SK-N-SH (cell line): ENCODE results near the gene TMEM143. TPM values are rescaled to one million over a fixed set of nuclear protein-coding genes. Genes with fewer than 3 reads are reported as not detected.

Source experiments
- CTCF ChIA-PET: fragments of 300-600, 350-600 bp; formaldehyde crosslinking; extraction: SDS; loops from one replicate; lab custom pipeline; 2021; lab: Yijun Ruan, JAX
- POLR2A ChIA-PET: fragments of 350-600 bp; sonication (Branson Sonifier 250); formaldehyde crosslinking; extraction: SDS; loops from one replicate; lab custom pipeline; 2020; ENCODE audit warnings: antibody characterized with exemption, inconsistent platforms; lab: Yijun Ruan, JAX
- DNase-seq: peaks from one replicate; pipeline ENCODE4 v3.0.0; 2012
- H2AFZ ChIP-seq: fragments of 200-600 bp; sonication (generic); 2 replicates; pipeline ENCODE4 v1.8.1; 2016; ENCODE audit warnings: antibody characterized with exemption, mild to moderate bottlenecking, low read depth
- H3F3A ChIP-seq: fragments of 200-600 bp; sonication (generic); replicated peaks from 2 replicates; pipeline ENCODE3; 2016; ENCODE audit warnings: antibody characterized with exemption, mild to moderate bottlenecking; ENCODE audit not compliant: insufficient read depth
- H3K27ac ChIP-seq, 2 experiments: fragments of 200-500 bp in 1 of 2; fragments of 200-600 bp in 1 of 2; sonication (Bioruptor generic) in 1 of 2; sonication (generic), shearing (Covaris generic) in 1 of 2; 2 replicates each; pipeline versions ENCODE4 v1.5.1 to v1.6.1; 2014 to 2016; ENCODE audit warnings: low read depth in 2 of 2, inconsistent platforms in 1 of 2, low read length in 1 of 2, mild to moderate bottlenecking in 1 of 2, mixed read lengths in 1 of 2
- H3K27me3 ChIP-seq: fragments of 200-600 bp; sonication (generic), shearing (Covaris generic); 2 replicates; pipeline ENCODE4 v1.6.1; 2016; ENCODE audit warnings: mixed run types; ENCODE audit not compliant: insufficient read depth
- H3K36me3 ChIP-seq, 2 experiments: fragments of 200-500 bp in 1 of 2; fragments of 200-600 bp in 1 of 2; sonication (Bioruptor generic) in 1 of 2; sonication (generic) in 1 of 2; replicated peaks in 1 of 2; 2 replicates each; pipeline versions ENCODE3 to v1.5.1; 2014 to 2016; ENCODE audit warnings: low read length in 1 of 2, mild to moderate bottlenecking in 1 of 2; ENCODE audit not compliant: insufficient read depth in 2 of 2, control insufficient read depth in 1 of 2
- H3K4me1 ChIP-seq, 2 experiments: fragments of 200-500 bp in 1 of 2; fragments of 200-600 bp in 1 of 2; sonication (Bioruptor generic) in 1 of 2; sonication (generic), shearing (Covaris generic) in 1 of 2; 2 replicates each; pipeline versions ENCODE4 v1.5.1 to v1.6.1; 2014 to 2016; ENCODE audit warnings: low read depth in 1 of 2, low read length in 1 of 2, mixed run types in 1 of 2; ENCODE audit not compliant: insufficient read depth in 2 of 2, control insufficient read depth in 1 of 2
- H3K4me2 ChIP-seq: fragments of 200-600 bp; sonication (generic), shearing (Covaris generic); 2 replicates; pipeline ENCODE4 v1.6.1; 2017; ENCODE audit warnings: mixed run types
- H3K4me3 ChIP-seq, 2 experiments: fragments of 200-500 bp in 1 of 2; fragments of 200-600 bp in 1 of 2; sonication (Bioruptor generic) in 1 of 2; sonication (generic), shearing (Covaris generic) in 1 of 2; 2 replicates each; pipeline versions ENCODE4 v1.5.1 to v1.8.1; 2014 to 2016; ENCODE audit warnings: low read depth in 2 of 2, inconsistent platforms in 1 of 2, low read length in 1 of 2, mild to moderate bottlenecking in 1 of 2, mixed read lengths in 1 of 2, moderate library complexity in 1 of 2
- H3K79me2 ChIP-seq: fragments of 200-600 bp; sonication (generic); 2 replicates; pipeline ENCODE4 v1.8.1; 2017; ENCODE audit warnings: mild to moderate bottlenecking; ENCODE audit not compliant: insufficient read depth
- H3K9ac ChIP-seq: fragments of 200-600 bp; sonication (generic); 2 replicates; pipeline ENCODE4 v1.6.1; 2017; ENCODE audit warnings: mixed run types
- H3K9me2 ChIP-seq: fragments of 200-600 bp; sonication (generic); 2 replicates; pipeline ENCODE4 v1.6.1; 2017; ENCODE audit warnings: mixed run types
- H3K9me3 ChIP-seq: fragments of 200-600 bp; sonication (generic); 2 replicates; pipeline ENCODE4 v1.6.1; 2017; ENCODE audit warnings: mixed run types, mild to moderate bottlenecking, moderate library complexity
- H4K20me1 ChIP-seq: fragments of 200-600 bp; sonication (generic); 2 replicates; pipeline ENCODE4 v1.6.1; 2017; ENCODE audit warnings: mild to moderate bottlenecking, mixed run types; ENCODE audit not compliant: insufficient read depth
- CHD2 ChIP-seq: fragments of 150-350 bp; IDR thresholded peaks from 2 replicates; pipeline ENCODE4 v1.6.1; 2018; ENCODE audit warnings: low read length; ENCODE audit not compliant: partially characterized antibody
- EP300 ChIP-seq, 2 experiments: IDR thresholded peaks; 2 replicates each; pipeline versions ENCODE4 v1.4.0 to v1.6.1; 2012; ENCODE audit warnings: borderline replicate concordance in 1 of 2, low read depth in 1 of 2, low read length in 1 of 2
- EZH2phosphoT487 ChIP-seq: fragments of 200-600 bp; sonication (generic); IDR thresholded peaks from 2 replicates; pipeline ENCODE4 v1.6.1; 2017; ENCODE audit warnings: low read depth, mixed run types, mild to moderate bottlenecking, antibody characterized with exemption, moderate library complexity, borderline replicate concordance
- FOSL2 ChIP-seq: IDR thresholded peaks from 2 replicates; pipeline ENCODE4 v1.4.0; 2012; ENCODE audit warnings: low read depth, mild to moderate bottlenecking, moderate library complexity, borderline replicate concordance
- GABPA ChIP-seq: IDR thresholded peaks from 2 replicates; pipeline ENCODE4 v1.4.0; 2012; ENCODE audit warnings: low read depth, mild to moderate bottlenecking
- GATA2 ChIP-seq: sonication (generic); formaldehyde crosslinking; IDR thresholded peaks from 2 replicates; pipeline ENCODE4 v1.5.0; 2020; ENCODE audit warnings: mild to moderate bottlenecking, missing genetic modification reagents
- JUND ChIP-seq: IDR thresholded peaks from 2 replicates; pipeline ENCODE4 v1.4.0; 2012
- MEF2A ChIP-seq: IDR thresholded peaks from 2 replicates; pipeline ENCODE4 v1.4.0; 2012; ENCODE audit warnings: low read depth, borderline replicate concordance
- MXI1 ChIP-seq: IDR thresholded peaks from 2 replicates; pipeline ENCODE4 v1.6.1; 2012; ENCODE audit warnings: mild to moderate bottlenecking, low read depth, low read length, improper control_type of control experiment
- RAD21 ChIP-seq: IDR thresholded peaks from 2 replicates; pipeline ENCODE4 v1.6.1; 2012; ENCODE audit warnings: mild to moderate bottlenecking, low read length
- RCOR1 ChIP-seq: fragments of 150-350 bp; IDR thresholded peaks from 2 replicates; pipeline ENCODE4 v1.6.1; 2017; ENCODE audit warnings: antibody characterized with exemption, low read length
- SIN3A ChIP-seq: IDR thresholded peaks from 2 replicates; pipeline ENCODE4 v1.6.1; 2012; ENCODE audit warnings: low read depth, mild to moderate bottlenecking, low read length, moderate library complexity, borderline replicate concordance
- SMC3 ChIP-seq: IDR thresholded peaks from 2 replicates; pipeline ENCODE4 v1.6.1; 2012; ENCODE audit warnings: low read depth, low read length, improper control_type of control experiment
- TCF12 ChIP-seq: IDR thresholded peaks from 2 replicates; pipeline ENCODE4 v1.4.0; 2012
- WGBS: methylation state at CpG from one replicate; pipeline ENCODE4 v1.1.6; 2017; ENCODE audit warnings: low lambda C conversion rate; 5-methylcytosine and 5-hydroxymethylcytosine counted together
- polyA plus RNA-seq, 3 experiments: library from polyadenylated mRNA; depleted of rRNA; stranded (reverse); fragments of >200 nt; gene quantifications; 2 replicates each; pipeline ENCODE4 v1.2.3, GENCODE V29; 2012
- TF ChIP-seq, protein P1 (sequence below): IDR thresholded peaks from 2 replicates; pipeline ENCODE4 v1.4.0; 2012; ENCODE audit warnings: low read depth, borderline replicate concordance
- TF ChIP-seq, protein P2 (sequence below): fragments of 200-600 bp; sonication (generic); IDR thresholded peaks from 2 replicates; pipeline ENCODE4 v1.6.1; 2017; ENCODE audit warnings: antibody characterized with exemption, mild to moderate bottlenecking, moderate library complexity
- TF ChIP-seq, protein P3 (sequence below): fragments of 150-350 bp; IDR thresholded peaks from 2 replicates; pipeline ENCODE4 v1.6.1; 2017; ENCODE audit warnings: antibody characterized with exemption, low read length, low read depth, borderline replicate concordance
- TF ChIP-seq, protein P4 (sequence below): IDR thresholded peaks from 2 replicates; pipeline ENCODE4 v1.6.1; 2012; ENCODE audit warnings: mild to moderate bottlenecking, low read depth, low read length, moderate library complexity
- TF ChIP-seq, protein P5 (sequence below): IDR thresholded peaks from 2 replicates; pipeline ENCODE4 v1.4.0; 2012; ENCODE audit warnings: low read depth, borderline replicate concordance
- TF ChIP-seq, protein P6 (sequence below): fragments of 150-350 bp; IDR thresholded peaks from 2 replicates; pipeline ENCODE4 v1.6.1; 2016; ENCODE audit warnings: mild to moderate bottlenecking, low read depth, low read length

The TMEM143 gene
- polyA plus RNA-seq, 1 of the 3 experiments (the other 2 are of a cell fraction), result 21.9 TPM

DNA sequence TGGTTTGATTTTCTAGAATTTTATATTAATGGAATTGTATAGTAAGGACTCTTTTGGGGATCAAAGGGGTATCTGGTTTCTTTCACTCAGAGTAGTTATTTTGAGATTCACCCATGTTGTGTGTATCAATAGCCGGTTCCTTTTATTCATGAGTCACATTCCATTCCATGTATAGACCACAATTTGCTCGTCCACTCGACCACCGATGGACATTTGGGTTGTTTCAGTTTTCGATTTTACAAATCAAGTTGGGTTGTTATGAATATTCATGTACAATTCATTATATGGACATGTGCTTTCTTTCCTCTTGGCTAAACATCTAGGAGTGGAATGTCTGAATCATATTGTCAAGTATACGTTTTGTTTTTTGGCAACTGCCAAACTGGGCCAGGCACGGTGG lies 48.0 kb downstream of the TMEM143 start:
- no peaks in the 10 kb centered on the region for H4K20me1 ChIP-seq
- H3K36me3 ChIP-seq, result no peaks in the 10 kb centered on the region
- ChIA-PET CTCF (no interaction called here), POLR2A (no interaction called here)
- no peaks in the 10 kb centered on the region for H3K9me2 ChIP-seq
- DNase-seq, result no peak
- peaks cover 9% of the 10 kb centered on the region for H3F3A ChIP-seq
- H3K9ac ChIP-seq, result no peak overlapping the region
- H3K27ac ChIP-seq, result no peak overlapping the region
- 56% methylated on average over 7 of the region's 7 CpGs for WGBS
- H3K9me3 ChIP-seq, result no peaks in the 10 kb centered on the region
- H3K4me1 ChIP-seq, result peaks cover 1 to 6% of the 10 kb centered on the region in 2 experiments; a peak in 3 of 4 replicates
- no peak overlapping the region for H3K4me3 ChIP-seq
- H3K27me3 ChIP-seq, result no peaks in the 10 kb centered on the region
- no peak for TF ChIP-seq GATA2 (CRISPR knock-in tag)
- TF ChIP-seq, protein P1, sequence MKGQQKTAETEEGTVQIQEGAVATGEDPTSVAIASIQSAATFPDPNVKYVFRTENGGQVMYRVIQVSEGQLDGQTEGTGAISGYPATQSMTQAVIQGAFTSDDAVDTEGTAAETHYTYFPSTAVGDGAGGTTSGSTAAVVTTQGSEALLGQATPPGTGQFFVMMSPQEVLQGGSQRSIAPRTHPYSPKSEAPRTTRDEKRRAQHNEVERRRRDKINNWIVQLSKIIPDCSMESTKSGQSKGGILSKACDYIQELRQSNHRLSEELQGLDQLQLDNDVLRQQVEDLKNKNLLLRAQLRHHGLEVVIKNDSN, result no peak
- TF ChIP-seq RAD21, result no peak
- no peak for TF ChIP-seq JUND
- TF ChIP-seq, protein P2, sequence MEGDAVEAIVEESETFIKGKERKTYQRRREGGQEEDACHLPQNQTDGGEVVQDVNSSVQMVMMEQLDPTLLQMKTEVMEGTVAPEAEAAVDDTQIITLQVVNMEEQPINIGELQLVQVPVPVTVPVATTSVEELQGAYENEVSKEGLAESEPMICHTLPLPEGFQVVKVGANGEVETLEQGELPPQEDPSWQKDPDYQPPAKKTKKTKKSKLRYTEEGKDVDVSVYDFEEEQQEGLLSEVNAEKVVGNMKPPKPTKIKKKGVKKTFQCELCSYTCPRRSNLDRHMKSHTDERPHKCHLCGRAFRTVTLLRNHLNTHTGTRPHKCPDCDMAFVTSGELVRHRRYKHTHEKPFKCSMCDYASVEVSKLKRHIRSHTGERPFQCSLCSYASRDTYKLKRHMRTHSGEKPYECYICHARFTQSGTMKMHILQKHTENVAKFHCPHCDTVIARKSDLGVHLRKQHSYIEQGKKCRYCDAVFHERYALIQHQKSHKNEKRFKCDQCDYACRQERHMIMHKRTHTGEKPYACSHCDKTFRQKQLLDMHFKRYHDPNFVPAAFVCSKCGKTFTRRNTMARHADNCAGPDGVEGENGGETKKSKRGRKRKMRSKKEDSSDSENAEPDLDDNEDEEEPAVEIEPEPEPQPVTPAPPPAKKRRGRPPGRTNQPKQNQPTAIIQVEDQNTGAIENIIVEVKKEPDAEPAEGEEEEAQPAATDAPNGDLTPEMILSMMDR, result no peak
- TF ChIP-seq, protein P3, sequence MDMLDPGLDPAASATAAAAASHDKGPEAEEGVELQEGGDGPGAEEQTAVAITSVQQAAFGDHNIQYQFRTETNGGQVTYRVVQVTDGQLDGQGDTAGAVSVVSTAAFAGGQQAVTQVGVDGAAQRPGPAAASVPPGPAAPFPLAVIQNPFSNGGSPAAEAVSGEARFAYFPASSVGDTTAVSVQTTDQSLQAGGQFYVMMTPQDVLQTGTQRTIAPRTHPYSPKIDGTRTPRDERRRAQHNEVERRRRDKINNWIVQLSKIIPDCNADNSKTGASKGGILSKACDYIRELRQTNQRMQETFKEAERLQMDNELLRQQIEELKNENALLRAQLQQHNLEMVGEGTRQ, result no peak
- TF ChIP-seq RCOR1, result no peak
- TF ChIP-seq MEF2A, result no peak
- TF ChIP-seq GABPA, result no peak
- TF ChIP-seq FOSL2, result no peak
- TF ChIP-seq, protein P4, sequence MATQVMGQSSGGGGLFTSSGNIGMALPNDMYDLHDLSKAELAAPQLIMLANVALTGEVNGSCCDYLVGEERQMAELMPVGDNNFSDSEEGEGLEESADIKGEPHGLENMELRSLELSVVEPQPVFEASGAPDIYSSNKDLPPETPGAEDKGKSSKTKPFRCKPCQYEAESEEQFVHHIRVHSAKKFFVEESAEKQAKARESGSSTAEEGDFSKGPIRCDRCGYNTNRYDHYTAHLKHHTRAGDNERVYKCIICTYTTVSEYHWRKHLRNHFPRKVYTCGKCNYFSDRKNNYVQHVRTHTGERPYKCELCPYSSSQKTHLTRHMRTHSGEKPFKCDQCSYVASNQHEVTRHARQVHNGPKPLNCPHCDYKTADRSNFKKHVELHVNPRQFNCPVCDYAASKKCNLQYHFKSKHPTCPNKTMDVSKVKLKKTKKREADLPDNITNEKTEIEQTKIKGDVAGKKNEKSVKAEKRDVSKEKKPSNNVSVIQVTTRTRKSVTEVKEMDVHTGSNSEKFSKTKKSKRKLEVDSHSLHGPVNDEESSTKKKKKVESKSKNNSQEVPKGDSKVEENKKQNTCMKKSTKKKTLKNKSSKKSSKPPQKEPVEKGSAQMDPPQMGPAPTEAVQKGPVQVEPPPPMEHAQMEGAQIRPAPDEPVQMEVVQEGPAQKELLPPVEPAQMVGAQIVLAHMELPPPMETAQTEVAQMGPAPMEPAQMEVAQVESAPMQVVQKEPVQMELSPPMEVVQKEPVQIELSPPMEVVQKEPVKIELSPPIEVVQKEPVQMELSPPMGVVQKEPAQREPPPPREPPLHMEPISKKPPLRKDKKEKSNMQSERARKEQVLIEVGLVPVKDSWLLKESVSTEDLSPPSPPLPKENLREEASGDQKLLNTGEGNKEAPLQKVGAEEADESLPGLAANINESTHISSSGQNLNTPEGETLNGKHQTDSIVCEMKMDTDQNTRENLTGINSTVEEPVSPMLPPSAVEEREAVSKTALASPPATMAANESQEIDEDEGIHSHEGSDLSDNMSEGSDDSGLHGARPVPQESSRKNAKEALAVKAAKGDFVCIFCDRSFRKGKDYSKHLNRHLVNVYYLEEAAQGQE, result no peak
- no peak for TF ChIP-seq EZH2phosphoT487
- no peak for TF ChIP-seq EP300 (IDR thresholded peaks at IDR 0.05; ENCODE audit: borderline replicate concordance in 1 of 2, low read depth in 1 of 2, low read length in 1 of 2)
- TF ChIP-seq, protein P5, sequence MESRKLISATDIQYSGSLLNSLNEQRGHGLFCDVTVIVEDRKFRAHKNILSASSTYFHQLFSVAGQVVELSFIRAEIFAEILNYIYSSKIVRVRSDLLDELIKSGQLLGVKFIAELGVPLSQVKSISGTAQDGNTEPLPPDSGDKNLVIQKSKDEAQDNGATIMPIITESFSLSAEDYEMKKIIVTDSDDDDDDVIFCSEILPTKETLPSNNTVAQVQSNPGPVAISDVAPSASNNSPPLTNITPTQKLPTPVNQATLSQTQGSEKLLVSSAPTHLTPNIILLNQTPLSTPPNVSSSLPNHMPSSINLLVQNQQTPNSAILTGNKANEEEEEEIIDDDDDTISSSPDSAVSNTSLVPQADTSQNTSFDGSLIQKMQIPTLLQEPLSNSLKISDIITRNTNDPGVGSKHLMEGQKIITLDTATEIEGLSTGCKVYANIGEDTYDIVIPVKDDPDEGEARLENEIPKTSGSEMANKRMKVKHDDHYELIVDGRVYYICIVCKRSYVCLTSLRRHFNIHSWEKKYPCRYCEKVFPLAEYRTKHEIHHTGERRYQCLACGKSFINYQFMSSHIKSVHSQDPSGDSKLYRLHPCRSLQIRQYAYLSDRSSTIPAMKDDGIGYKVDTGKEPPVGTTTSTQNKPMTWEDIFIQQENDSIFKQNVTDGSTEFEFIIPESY, result no peak
- no peak for TF ChIP-seq TCF12
- TF ChIP-seq MXI1, result no peak
- TF ChIP-seq, protein P6, sequence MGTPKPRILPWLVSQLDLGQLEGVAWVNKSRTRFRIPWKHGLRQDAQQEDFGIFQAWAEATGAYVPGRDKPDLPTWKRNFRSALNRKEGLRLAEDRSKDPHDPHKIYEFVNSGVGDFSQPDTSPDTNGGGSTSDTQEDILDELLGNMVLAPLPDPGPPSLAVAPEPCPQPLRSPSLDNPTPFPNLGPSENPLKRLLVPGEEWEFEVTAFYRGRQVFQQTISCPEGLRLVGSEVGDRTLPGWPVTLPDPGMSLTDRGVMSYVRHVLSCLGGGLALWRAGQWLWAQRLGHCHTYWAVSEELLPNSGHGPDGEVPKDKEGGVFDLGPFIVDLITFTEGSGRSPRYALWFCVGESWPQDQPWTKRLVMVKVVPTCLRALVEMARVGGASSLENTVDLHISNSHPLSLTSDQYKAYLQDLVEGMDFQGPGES, result no peak
- TF ChIP-seq SMC3, result no peak
- TF ChIP-seq CHD2, result no peak
- no peak for TF ChIP-seq SIN3A
- H3K79me2 ChIP-seq, result no peaks in the 10 kb centered on the region
- H3K4me2 ChIP-seq, result no peak overlapping the region
- H2AFZ ChIP-seq, result no peak overlapping the region
